Left renal cortex interstitium (tissue), 4 donors: Measurements from ENCODE around the gene ARHGAP11A. TPM values are rescaled to one million over a fixed set of nuclear protein-coding genes. Genes with fewer than 3 reads are reported as not detected.

Experiments
- DNase-seq, 4 donors: peaks; one replicate each; pipeline ENCODE4 v3.0.0-alpha.2; 2013; ENCODE audit warnings: low read depth in 4 of 4, low spot score in 2 of 4, missing footprints in 1 of 4
- polyA plus RNA-seq, 4 donors: library from polyadenylated mRNA; unstranded; fragments of 120-200 nt; gene quantifications; one replicate each; pipeline ENCODE4 v1.2.1, GENCODE V29; 2013; ENCODE audit not compliant: insufficient read length in 4 of 4

ARHGAP11A gene
- polyA plus RNA-seq, 4 donors: 31.3 to 40.3 (median 34.5) TPM

- DNase-seq: no peak
Measured at GRCh38 chr15:32656091-32656490, 40.8 kb downstream of the ARHGAP11A start.

- DNase-seq: no peak
Measured at GRCh38 chr15:32656496-32656895, 41.2 kb downstream of the ARHGAP11A start.

GRCh38 chr15:32657198-32657883 is 42.0 kb downstream of the ARHGAP11A start:
- no peak for DNase-seq

GRCh38 chr15:32657941-32658340 is 42.6 kb downstream of the ARHGAP11A start:
- no peak for DNase-seq

- no peak for DNase-seq
Measured at GRCh38 chr15:32659340-32660155, 44.2 kb downstream of the ARHGAP11A start.

GRCh38 chr15:32663671-32664070 is 48.4 kb downstream of the ARHGAP11A start:
- no peak for DNase-seq

- no peak for DNase-seq
Measured at GRCh38 chr15:32664796-32665195, 49.5 kb downstream of the ARHGAP11A start.

GRCh38 chr15:32667321-32667720 is 52.0 kb downstream of the ARHGAP11A start:
- no peak for DNase-seq

GRCh38 chr15:32668942-32669341 is 53.6 kb downstream of the ARHGAP11A start:
- no peak for DNase-seq

GRCh38 chr15:32669896-32670611 is 54.8 kb downstream of the ARHGAP11A start:
- no peak for DNase-seq

- no peak for DNase-seq
Measured at GRCh38 chr15:32670623-32671022, 55.3 kb downstream of the ARHGAP11A start.

- DNase-seq: no peak
Measured at GRCh38 chr15:32671339-32672325, 56.3 kb downstream of the ARHGAP11A start.

- DNase-seq: no peak
Measured at GRCh38 chr15:32674681-32675080, 59.4 kb downstream of the ARHGAP11A start.

GRCh38 chr15:32675466-32675865 is 60.2 kb downstream of the ARHGAP11A start:
- DNase-seq: no peak

- DNase-seq: no peak
Measured at GRCh38 chr15:32676169-32676568, 60.9 kb downstream of the ARHGAP11A start.

- no peak for DNase-seq
Measured at GRCh38 chr15:32677238-32677750, 62.0 kb downstream of the ARHGAP11A start.

- no peak for DNase-seq
Measured at GRCh38 chr15:32679298-32679690, 64.0 kb downstream of the ARHGAP11A start.

- DNase-seq: no peak
Measured at GRCh38 chr15:32682569-32682968, 67.3 kb downstream of the ARHGAP11A start.

- no peak for DNase-seq
Measured at GRCh38 chr15:32682977-32683630, 67.8 kb downstream of the ARHGAP11A start.
